ENCODE results near the gene PRDM15.
A peak's percentile ranks its signal among the peaks of the same experiment; 100 is the strongest.
"Not testable (repeated sequence)": the region's sequence is repeated elsewhere in the genome, so short reads cannot be mapped to it uniquely, and the experiment has no call there.

PRDM15 gene

GRCh38 chr21:41805643-41806042, 73.5 kb downstream of the PRDM15 start:
- no peak for DNase-seq

GRCh38 chr21:41805038-41805437, 74.1 kb downstream of the PRDM15 start:
- DNase-seq, result no peak

DNA sequence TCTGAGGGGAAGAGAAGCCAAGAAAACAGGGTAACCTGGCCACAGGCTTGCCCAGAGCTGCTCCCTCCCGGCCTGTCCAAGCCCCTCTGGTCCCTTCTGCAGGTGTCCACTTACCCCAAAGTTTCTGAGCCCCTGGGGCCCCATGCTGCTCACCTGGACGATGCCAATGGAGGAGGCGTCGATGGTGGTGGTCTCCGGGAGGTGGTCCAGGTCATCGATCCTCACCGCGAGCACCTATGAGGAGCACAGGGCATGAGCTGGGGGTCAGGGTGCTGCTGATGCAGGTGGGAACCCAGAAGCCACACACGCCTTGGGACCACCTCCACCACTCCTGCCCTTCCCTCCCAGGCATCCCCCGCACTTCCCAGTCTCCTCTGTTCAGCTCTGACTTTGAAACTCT, 74.8 kb downstream of the PRDM15 start:
- DNase-seq, result no peak

DNA sequence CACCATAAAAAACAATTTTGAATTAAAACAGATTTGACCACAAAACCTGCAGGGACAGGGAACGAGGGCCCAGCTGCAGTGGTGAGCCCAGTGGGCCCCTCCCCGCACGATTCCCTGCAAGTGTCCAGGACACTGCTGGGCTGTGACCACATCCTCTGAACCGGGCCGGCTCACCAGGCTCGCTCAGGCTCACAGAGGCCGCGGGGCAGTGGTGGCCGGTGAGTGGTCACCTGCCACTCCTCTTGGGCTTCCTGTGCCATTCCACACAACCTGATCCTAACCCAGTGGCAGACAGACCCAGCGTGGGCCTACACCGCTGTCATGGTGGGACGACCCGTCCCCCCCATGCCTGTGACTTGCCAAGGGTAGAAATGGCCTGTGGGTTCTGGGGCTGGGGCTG, 75.8 kb downstream of the PRDM15 start:
- DNase-seq, result no peak

GRCh38 chr21:41802684-41803083, 76.5 kb downstream of the PRDM15 start:
- DNase-seq, result no peak

DNA sequence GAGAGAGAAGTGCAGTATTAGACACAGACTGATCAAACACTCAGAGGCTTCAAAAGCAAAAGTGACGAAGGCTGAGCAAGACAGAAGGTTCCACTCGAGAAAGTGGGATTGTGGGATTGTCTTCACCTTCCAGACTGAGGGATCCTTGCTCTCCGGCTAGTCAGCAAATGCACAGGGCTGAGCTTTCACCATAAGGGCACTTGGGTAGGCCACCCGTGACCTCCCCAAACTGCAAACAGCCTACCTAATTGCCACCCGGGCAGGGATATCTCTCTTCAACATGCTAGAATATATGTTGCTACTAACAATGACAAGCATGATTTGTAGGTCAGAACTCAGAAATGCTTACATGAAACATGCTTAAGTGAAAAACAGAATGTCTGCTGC, 77.0 kb downstream of the PRDM15 start:
- no peak for DNase-seq

DNA sequence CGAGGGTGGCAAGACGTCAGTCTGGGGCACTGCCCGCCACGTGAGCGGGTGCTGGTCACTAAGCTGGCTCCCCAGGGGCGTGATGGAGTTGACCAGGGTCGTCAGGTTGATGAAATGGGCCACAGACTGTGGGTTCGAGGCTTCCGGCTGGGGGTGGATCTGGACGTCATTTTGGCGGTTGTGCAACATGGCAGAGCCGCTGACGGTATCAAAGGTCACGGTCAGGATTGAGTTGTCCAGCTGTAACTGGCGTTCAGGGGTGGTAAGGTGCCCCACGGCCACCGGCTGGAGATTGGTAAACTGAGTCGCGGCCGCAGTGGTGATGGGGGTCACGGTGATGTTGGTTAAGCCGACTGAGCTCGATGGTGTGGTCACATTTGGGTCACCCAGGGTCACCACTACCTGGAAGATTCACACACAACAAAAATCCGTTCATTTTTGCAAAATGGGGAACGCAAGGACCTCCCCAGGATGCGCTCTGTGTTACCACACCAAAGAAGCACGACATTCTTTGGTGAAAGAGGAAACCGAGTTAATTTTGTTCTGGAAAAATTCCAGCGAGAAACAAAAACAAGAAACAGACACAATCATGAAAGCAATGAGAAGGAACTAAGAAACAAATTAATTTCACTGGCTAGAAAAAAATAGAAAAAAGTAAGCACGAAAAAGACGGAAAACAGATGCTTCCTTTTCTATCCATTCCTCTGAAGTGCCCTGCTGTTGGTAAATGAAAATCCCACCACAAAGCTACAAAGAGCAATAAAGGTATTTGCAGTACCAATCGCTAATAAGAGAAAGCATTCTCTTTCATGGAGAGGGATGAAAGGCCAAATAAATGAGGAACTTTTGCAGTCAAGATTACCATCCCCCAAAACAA, 77.6 kb downstream of the PRDM15 start:
- no peak for DNase-seq

DNA sequence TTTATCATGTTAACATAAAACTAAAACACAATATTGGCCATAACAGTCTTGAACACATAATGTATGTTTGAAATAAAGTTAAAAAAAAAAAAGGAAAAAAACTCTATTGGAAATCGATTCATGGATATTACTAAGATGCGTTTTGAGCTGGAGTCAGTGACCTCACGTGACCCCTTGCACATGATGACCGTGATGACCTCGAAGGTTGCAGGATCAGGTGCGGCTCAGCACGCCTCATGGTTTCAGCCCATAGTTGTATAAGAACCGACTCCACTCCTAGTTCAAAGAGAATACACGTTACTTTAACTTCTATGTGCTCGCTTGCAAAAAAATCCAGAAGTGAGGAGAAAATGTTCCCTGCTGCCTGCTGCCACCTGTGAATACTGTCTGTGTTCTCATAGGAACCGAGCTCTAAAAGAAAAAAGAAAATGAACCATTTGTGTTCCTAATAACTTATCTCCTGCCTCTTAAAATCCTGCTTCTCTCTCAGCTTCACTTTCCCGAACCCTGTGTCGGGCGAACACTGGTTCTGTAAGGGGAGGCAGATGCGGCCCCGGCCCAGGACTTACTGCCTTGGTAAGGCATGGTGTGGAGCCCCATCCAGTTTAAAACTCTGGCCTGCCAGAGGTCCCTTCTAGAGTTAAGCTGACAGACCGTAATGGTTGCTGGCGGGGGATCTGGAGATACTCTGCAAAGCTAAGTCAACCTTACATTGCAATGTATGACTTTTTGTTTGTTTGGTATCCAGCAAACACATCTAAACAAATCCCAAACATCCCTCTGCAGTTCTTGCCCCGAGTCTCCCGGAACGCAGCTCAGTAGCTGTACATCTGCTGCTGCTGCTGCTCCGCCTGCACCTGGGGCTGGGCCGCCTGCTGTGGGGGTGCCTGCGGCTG, 78.5 kb downstream of the PRDM15 start:
- no peak for DNase-seq

GRCh38 chr21:41799763-41800162, 79.4 kb downstream of the PRDM15 start:
- DNase-seq, result no peak

- DNase-seq, result no peak
These were observed 80.8 kb downstream of the PRDM15 start for GRCh38 chr21:41798326-41798725.

DNA sequence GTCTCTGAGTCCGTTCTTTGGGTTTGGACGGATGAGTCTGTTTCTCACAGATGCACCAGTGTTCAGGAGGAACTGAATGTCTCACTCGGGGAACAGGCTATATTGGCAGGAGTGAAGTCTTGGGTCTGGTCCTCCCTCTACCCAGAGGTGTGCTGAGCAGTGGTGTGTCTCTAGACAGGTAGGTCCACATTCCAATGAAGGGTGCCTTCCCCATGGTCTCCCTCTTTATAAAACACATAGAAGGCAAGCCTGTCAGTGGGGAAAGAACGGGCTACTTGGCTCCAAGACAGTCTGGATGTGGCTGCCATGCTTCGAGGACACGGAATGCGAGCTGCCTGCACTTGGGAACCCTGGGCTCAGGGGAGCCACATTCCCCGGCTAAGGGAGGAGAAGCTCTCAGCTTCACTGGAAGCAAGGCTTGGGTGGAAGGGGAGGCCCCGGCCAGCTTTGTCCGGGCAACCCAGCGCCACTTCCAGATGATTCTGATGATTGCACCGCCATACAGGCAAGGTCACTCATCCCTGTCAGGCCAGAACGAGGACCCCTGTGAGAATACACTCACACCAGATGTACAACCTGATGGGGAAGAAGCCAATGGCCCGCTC, 82.6 kb downstream of the PRDM15 start:
- DNase-seq, result no peak

GRCh38 chr21:41795726-41796125, 83.4 kb downstream of the PRDM15 start:
- no peak for DNase-seq

DNA sequence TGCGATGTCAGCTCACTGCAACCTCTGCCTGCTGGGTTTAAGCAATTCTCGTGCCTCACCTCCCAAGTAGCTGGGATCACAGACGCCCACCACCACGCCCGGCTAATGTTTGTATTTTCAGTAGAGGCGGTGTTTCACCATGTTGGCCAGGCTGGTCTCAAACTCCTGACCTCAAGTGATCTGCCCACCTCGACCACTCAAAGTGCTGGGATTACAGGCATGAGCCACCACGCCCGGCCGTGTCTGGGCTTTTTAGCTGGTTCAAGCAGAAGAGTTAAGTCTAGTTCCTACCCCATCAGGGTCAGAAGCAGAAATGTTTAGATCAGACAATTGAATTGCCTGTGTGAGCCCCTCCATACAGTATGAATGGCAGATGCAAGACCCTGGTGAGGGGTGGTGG, 84.5 kb downstream of the PRDM15 start:
- no peak for DNase-seq

- DNase-seq, result no peak
These were observed 86.4 kb downstream of the PRDM15 start for GRCh38 chr21:41792711-41793110.

DNA sequence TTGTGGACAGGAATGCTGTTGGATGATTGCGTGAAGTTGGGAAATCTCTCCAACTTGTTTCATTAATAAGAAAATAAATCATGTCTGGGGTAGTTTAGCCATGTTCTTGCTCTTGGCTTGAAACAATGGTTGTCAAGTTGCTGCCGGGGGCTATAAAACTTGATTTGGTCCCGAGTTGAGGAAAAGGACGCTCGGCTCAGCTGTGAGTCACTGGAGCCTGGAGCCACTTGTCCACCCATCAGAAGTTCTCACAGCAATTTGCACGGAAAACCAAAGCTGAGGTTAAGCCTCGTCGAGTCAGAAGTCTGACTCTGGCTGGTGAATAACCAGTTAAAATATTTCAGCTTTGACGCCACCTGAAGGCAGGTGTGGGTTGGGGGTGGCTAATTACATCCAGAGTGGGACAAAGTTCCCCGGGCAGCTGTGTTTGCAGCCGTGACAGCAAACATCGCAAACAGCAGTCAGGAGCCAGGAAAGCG, 92.6 kb downstream of the PRDM15 start:
- no peak for DNase-seq

- DNase-seq, result not testable (repeated sequence)
These were observed 93.9 kb downstream of the PRDM15 start for GRCh38 chr21:41785262-41785661.

- no peak for DNase-seq
These were observed 94.6 kb downstream of the PRDM15 start for GRCh38 chr21:41784456-41785102.

GRCh38 chr21:41783476-41784180, 95.5 kb downstream of the PRDM15 start:
- DNase-seq, result peak; percentile 25

- no peak for DNase-seq
These were observed 98.1 kb downstream of the PRDM15 start for GRCh38 chr21:41781050-41781410.

- no peak for DNase-seq
These were observed 98.7 kb downstream of the PRDM15 start for GRCh38 chr21:41780337-41781049.

GRCh38 chr21:41779659-41780058, 99.5 kb downstream of the PRDM15 start:
- no peak for DNase-seq

All from right kidney (tissue), 1 donor.